GM12875 (cell line): ENCODE data around the gene TDRD10.

Experiments used
- H3K4me3 ChIP-seq: one replicate; pipeline ENCODE4 v1.5.1; 2011; ENCODE audit warnings: low read depth, low read length, control low read depth
- CTCF ChIP-seq: IDR thresholded peaks from 2 replicates; pipeline ENCODE4 v1.5.1; 2011; ENCODE audit warnings: low read depth, mild to moderate bottlenecking, control low read depth, inconsistent platforms, low read length, moderate library complexity, borderline replicate concordance; ENCODE audit not compliant: insufficient read depth

The TDRD10 gene

GRCh38 chr1:154468535-154469250, 33.3 kb upstream of the TDRD10 start:
- H3K4me3 ChIP-seq, result no peak overlapping the region
- no peak for TF ChIP-seq CTCF

- no peak for TF ChIP-seq CTCF
- no peak overlapping the region for H3K4me3 ChIP-seq
These were observed 32.0 kb upstream of the TDRD10 start for GRCh38 chr1:154469844-154470560.

- no peak overlapping the region for H3K4me3 ChIP-seq
- TF ChIP-seq CTCF, result no peak
These were observed 30.7 kb upstream of the TDRD10 start for GRCh38 chr1:154471304-154471703.

- no peak for TF ChIP-seq CTCF
- H3K4me3 ChIP-seq, result no peak overlapping the region
These were observed 27.2 kb upstream of the TDRD10 start for GRCh38 chr1:154474802-154475201.

GRCh38 chr1:154476791-154477190, 25.2 kb upstream of the TDRD10 start:
- no peak for TF ChIP-seq CTCF
- H3K4me3 ChIP-seq, result no peak overlapping the region

- H3K4me3 ChIP-seq, result no peak overlapping the region
These were observed 24.0 kb upstream of the TDRD10 start for GRCh38 chr1:154478013-154478412.

More at GRCh38 chr1:154478013-154478412, 24.0 kb upstream of the TDRD10 start:
- no peak for TF ChIP-seq CTCF
